ENCODE data around the gene TRPM5. TPM values are rescaled to one million over a fixed set of nuclear protein-coding genes. Genes with fewer than 3 reads are reported as not detected.

TRPM5 gene
- total and polyA plus RNA-seq, 2 of the 4 experiments (the other 2 are of a cell fraction) = not detected

DNA sequence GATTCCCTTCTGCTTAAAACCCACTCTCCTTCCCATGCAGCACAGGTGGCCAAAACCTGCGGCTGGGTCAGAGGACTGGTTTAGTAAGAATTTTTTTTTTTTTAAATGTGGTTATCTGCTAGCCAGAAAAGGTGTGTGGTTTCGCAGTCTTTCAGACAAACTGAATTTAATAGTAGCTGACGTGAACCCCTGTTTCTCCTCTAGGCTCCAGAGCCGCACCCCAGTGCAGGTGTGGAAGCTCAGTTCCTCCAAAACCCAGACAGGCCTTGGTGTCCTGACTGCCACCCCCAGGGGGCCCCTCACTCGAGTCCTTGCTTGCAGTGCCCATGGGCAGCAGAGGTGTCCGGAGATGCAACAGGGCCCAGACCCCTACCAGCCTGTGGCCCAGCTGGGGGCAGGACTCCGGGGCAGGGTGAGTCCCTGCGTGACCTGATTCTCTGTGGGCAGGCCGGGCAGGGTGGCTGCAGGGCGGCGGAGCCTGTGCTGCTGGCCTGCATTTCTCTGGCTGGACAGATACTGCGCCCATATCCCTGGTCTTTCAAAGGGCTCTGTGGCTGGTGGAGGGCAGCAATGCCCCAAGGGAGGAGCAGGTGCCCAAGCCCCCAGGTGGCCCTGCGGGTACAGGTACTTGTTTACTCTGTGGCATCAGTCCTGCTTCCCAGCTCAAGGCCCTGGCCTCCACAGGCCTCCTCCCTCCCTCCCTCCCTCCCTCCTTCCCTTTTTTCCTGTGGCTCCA lies 15.7 kb upstream of the TRPM5 start:
- no peaks in the 10 kb centered on the region for H4K20me1 ChIP-seq (ENCODE audit: insufficient read depth, low read length)
- H3K4ac ChIP-seq (ENCODE audit: low read depth, low read length) = no peak overlapping the region
- H2AK5ac ChIP-seq (ENCODE audit: low read depth, low read length) = no peak overlapping the region
- in situ Hi-C loops (cut with MboI; ENCODE audit: low sequenced_read_pairs) = no loop called here
- H3K27ac ChIP-seq (ENCODE audit: insufficient read depth, low read length) = no peak overlapping the region
- H3K23ac ChIP-seq (ENCODE audit: low read depth, low read length) = no peak overlapping the region
- DNase-seq (no peak), ATAC-seq (ENCODE audit: low read depth) (no peak)
- H3K18ac ChIP-seq (ENCODE audit: low read depth, low read length) = no peak overlapping the region
- no peak overlapping the region for H2BK5ac ChIP-seq (ENCODE audit: low read depth, low read length, poor library complexity, severe bottlenecking)
- intact Hi-C loops (cut with micrococcal nuclease) = no loop called here
- POLR2A ChIA-PET (ENCODE audit: unreplicated experiment) = interaction anchor here (0.5 kb wide), 1 partner anchor 10 kb away, joined by 3 read pairs; no protein-coding TSS in a partner anchor
- no peaks in the 10 kb centered on the region for H3K9me1 ChIP-seq (ENCODE audit: insufficient read depth, low read length)
- dilution Hi-C loops (cut with HindIII; ENCODE audit: low sequenced_read_pairs, unreplicated experiment) = no loop called here
- no peak overlapping the region for H2BK20ac ChIP-seq (ENCODE audit: low read depth, low read length)
- H2AFZ ChIP-seq (replicated peaks; ENCODE audit: low read length, poor library complexity) = no peak overlapping the region
- H3K27me3 ChIP-seq (ENCODE audit: control insufficient read depth, insufficient read depth, low read length) = peaks cover 35% of the 10 kb centered on the region
- H3K36me3 ChIP-seq (ENCODE audit: control insufficient read depth, insufficient read depth, low read length) = no peaks in the 10 kb centered on the region
- H3K14ac ChIP-seq (replicated peaks; ENCODE audit: low read depth, low read length) = no peak overlapping the region
- H3K4me2 ChIP-seq (ENCODE audit: low read depth, low read length) = no peak overlapping the region
- no peak overlapping the region for H3K56ac ChIP-seq (ENCODE audit: extremely low read depth, insufficient read depth, low read length)
- no peak for TF ChIP-seq RFX5 (IDR thresholded peaks at IDR 0.05; ENCODE audit: low read depth, low read length)
- no peak for TF ChIP-seq CEBPB (IDR thresholded peaks at IDR 0.05; ENCODE audit: low read depth, low read length)
- TF ChIP-seq BHLHE40 (IDR thresholded peaks at IDR 0.05; ENCODE audit: low read depth, low read length) = no peak
- TF ChIP-seq RCOR1 (IDR thresholded peaks at IDR 0.05; ENCODE audit: insufficient replicate concordance, low read length) = no peak
- TF ChIP-seq FOS (IDR thresholded peaks at IDR 0.05; ENCODE audit: low read depth, low read length) = no peak
- TF ChIP-seq, protein P1, sequence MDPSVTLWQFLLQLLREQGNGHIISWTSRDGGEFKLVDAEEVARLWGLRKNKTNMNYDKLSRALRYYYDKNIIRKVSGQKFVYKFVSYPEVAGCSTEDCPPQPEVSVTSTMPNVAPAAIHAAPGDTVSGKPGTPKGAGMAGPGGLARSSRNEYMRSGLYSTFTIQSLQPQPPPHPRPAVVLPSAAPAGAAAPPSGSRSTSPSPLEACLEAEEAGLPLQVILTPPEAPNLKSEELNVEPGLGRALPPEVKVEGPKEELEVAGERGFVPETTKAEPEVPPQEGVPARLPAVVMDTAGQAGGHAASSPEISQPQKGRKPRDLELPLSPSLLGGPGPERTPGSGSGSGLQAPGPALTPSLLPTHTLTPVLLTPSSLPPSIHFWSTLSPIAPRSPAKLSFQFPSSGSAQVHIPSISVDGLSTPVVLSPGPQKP (IDR thresholded peaks at IDR 0.05; ENCODE audit: borderline replicate concordance, low read depth, low read length) = no peak
- no peak for TF ChIP-seq MXI1 (IDR thresholded peaks at IDR 0.05; ENCODE audit: borderline replicate concordance, low read depth, low read length)
- TF ChIP-seq CHD1 (IDR thresholded peaks at IDR 0.05; ENCODE audit: low read depth, low read length) = no peak
- TF ChIP-seq MAFK (IDR thresholded peaks at IDR 0.05; ENCODE audit: low read depth, low read length) = no peak
- no peak for TF ChIP-seq RAD21 (IDR thresholded peaks at IDR 0.05; ENCODE audit: low read length)
- TF ChIP-seq MAZ (IDR thresholded peaks at IDR 0.05; ENCODE audit: borderline replicate concordance, low read depth, low read length) = no peak
- H2AK9ac ChIP-seq (replicated peaks; ENCODE audit: low read depth, low read length, poor library complexity) = no peak overlapping the region
- H3K79me1 ChIP-seq (ENCODE audit: low read depth in 1 of 2, low read length in 2 of 2) = no peaks in the 10 kb centered on the region
- no peak overlapping the region for H4K91ac ChIP-seq (ENCODE audit: insufficient read depth, low read depth, low read length)
- no TSS peak for BruUV-seq (replicated peaks)
- no peak overlapping the region for H4K5ac ChIP-seq (ENCODE audit: low read depth, low read length)
- no peaks in the 10 kb centered on the region for H3K9me3 ChIP-seq (ENCODE audit: control insufficient read depth, insufficient read depth, low read length)
- H3K9ac ChIP-seq (ENCODE audit: low read depth, low read length) = no peak overlapping the region
- WGBS, 2 experiments (ENCODE audit: extremely low coverage in 2 of 2, insufficient read length in 1 of 2) = 49% methylated on average over 4 of the region's 13 CpGs; no CpG with 5 or more reads in 1 of the 2 experiments
- no peak overlapping the region for H2BK15ac ChIP-seq (ENCODE audit: low read depth, low read length)
- no peaks in the 10 kb centered on the region for H3K4me1 ChIP-seq (ENCODE audit: control insufficient read depth, insufficient read depth, low read length)
- no peak overlapping the region for H3K4me3 ChIP-seq (ENCODE audit: insufficient read depth, low read depth, low read length)
- CTCF ChIA-PET = no interaction called here
- H2BK120ac ChIP-seq (ENCODE audit: low read depth, low read length) = no peak overlapping the region
- H4K8ac ChIP-seq (ENCODE audit: low read depth in 2 of 2, low read length in 2 of 2) = no peak overlapping the region
